Esophagus squamous epithelium (tissue), 4 donors: ENCODE results near the gene MRPL27.

Experiments used
- CTCF ChIP-seq, 6 experiments: fragments of 450-650 bp in 4 of 6; fragments of 200-600 bp in 2 of 6; sonication (generic) in 2 of 6; IDR thresholded peaks; one replicate each; pipeline ENCODE4 v1.5.1; 2016 to 2019; ENCODE audit warnings: antibody characterized with exemption in 6 of 6, mild to moderate bottlenecking in 4 of 6, moderate library complexity in 4 of 6
- POLR2A ChIP-seq, 4 donors: fragments of 450-650 bp; IDR thresholded peaks; one replicate each; pipeline ENCODE4 v1.6.1; 2017; ENCODE audit warnings: antibody characterized with exemption in 4 of 4, mild to moderate bottlenecking in 4 of 4, moderate library complexity in 3 of 4

GRCh38 chr17:50365165-50365564 is 7.8 kb downstream of the MRPL27 start:
- TF ChIP-seq CTCF (IDR thresholded peaks at IDR 0.05) = no peak
- TF ChIP-seq POLR2A (IDR thresholded peaks at IDR 0.05) = no peak
